Measurements from ENCODE around the gene FAM76B. TPM values are rescaled to one million over a fixed set of nuclear protein-coding genes. Genes with fewer than 3 reads are reported as not detected.

FAM76B gene
- total RNA-seq, 6 donors from 2014 or later = 16.2 to 82.8 (median 25.4) TPM

Other genes with a start within 250 kb of the FAM76B start
- 10 to 100 TPM; 20.7 to 71.8 (median 37.9) TPM for gene CEP57, start 716 bp upstream of the FAM76B start, total RNA-seq
- 10 to 100 TPM in 5 of 6 donors, 1 to 10 TPM in 1; 6.3 to 32.5 (median 25.0) TPM for gene MTMR2, start 134.3 kb upstream of the FAM76B start, total RNA-seq

All from upper lobe of left lung (tissue), 6 donors.